ENCODE data around the gene FMO1. TPM values are rescaled to one million over a fixed set of nuclear protein-coding genes. Genes with fewer than 3 reads are reported as not detected.

FMO1 gene
- total and polyA plus RNA-seq, 8 donors: 1.9 to 7.5 (median 2.9) TPM

GRCh38 chr1:171277534-171277933 is 29.2 kb downstream of the FMO1 start:
- Histone ChIP-seq H3K27ac (no peak overlapping the region), H3K9me3 (no peaks in the 10 kb centered on the region), H3K27me3 (no peaks in the 10 kb centered on the region), H3K36me3 (no peaks in the 10 kb centered on the region), H3K4me3 (no peak overlapping the region), H3K4me1 (no peaks in the 10 kb centered on the region)
- DNase-seq (no peak), ATAC-seq (no peak)
- intact Hi-C loops (cut with DNase I): no loop called here
- TF ChIP-seq, protein P1, sequence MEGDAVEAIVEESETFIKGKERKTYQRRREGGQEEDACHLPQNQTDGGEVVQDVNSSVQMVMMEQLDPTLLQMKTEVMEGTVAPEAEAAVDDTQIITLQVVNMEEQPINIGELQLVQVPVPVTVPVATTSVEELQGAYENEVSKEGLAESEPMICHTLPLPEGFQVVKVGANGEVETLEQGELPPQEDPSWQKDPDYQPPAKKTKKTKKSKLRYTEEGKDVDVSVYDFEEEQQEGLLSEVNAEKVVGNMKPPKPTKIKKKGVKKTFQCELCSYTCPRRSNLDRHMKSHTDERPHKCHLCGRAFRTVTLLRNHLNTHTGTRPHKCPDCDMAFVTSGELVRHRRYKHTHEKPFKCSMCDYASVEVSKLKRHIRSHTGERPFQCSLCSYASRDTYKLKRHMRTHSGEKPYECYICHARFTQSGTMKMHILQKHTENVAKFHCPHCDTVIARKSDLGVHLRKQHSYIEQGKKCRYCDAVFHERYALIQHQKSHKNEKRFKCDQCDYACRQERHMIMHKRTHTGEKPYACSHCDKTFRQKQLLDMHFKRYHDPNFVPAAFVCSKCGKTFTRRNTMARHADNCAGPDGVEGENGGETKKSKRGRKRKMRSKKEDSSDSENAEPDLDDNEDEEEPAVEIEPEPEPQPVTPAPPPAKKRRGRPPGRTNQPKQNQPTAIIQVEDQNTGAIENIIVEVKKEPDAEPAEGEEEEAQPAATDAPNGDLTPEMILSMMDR (IDR thresholded peaks at IDR 0.05): no peak

DNA sequence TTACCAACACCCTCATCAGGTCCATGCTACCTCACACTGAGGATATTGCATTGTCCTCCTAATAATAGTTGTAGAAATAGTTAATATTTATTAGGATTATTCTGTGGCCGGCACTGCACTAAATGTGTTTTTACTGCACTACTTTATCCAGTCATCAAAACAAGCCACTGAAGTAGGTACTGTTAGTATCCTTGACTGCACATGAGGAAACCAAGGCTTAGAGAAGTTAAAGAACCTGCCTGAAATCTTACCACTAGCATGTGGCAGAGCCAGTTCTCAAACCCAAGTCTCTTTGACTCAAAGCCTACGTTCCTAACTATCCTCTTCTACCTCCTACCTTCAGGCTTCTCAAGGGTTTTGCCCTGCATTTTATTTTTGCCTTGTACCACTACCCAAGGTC is 30.9 kb downstream of the FMO1 start:
- H3K27me3 ChIP-seq: no peaks in the 10 kb centered on the region
- no peak for ATAC-seq
- no peak for DNase-seq
- intact Hi-C loops (cut with DNase I): no loop called here
- no peak overlapping the region for H3K4me3 ChIP-seq
- H3K4me1 ChIP-seq: no peaks in the 10 kb centered on the region
- H3K9me3 ChIP-seq: no peaks in the 10 kb centered on the region
- H3K36me3 ChIP-seq: no peaks in the 10 kb centered on the region
- TF ChIP-seq, protein P1 (IDR thresholded peaks at IDR 0.05): no peak
- H3K27ac ChIP-seq: no peak overlapping the region

GRCh38 chr1:171279678-171280077 is 31.4 kb downstream of the FMO1 start:
- H3K4me1 ChIP-seq: no peaks in the 10 kb centered on the region
- TF ChIP-seq, protein P1 (IDR thresholded peaks at IDR 0.05): no peak
- intact Hi-C loops (cut with DNase I): no loop called here
- DNase-seq (no peak), ATAC-seq (no peak)
- no peak overlapping the region for H3K27ac ChIP-seq
- no peak overlapping the region for H3K4me3 ChIP-seq
- no peaks in the 10 kb centered on the region for H3K27me3 ChIP-seq
- no peaks in the 10 kb centered on the region for H3K9me3 ChIP-seq
- no peaks in the 10 kb centered on the region for H3K36me3 ChIP-seq

DNA sequence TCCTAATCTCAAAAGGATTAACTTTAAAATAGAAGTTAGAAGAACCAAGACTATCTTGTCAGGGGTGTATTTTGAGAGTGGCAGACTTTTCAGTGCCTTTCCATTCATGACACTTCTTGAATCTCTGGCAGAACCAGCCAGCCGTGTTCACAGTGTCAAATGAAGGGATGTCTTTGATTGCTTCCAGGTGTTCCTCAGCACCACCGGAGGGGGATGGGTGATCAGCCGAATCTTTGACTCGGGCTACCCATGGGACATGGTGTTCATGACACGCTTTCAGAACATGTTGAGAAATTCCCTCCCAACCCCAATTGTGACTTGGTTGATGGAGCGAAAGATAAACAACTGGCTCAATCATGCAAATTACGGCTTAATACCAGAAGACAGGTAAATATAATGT is 32.3 kb downstream of the FMO1 start:
- H3K27me3 ChIP-seq: no peaks in the 10 kb centered on the region
- no peak for DNase-seq
- H3K27ac ChIP-seq: no peak overlapping the region
- intact Hi-C loops (cut with DNase I): no loop called here
- TF ChIP-seq, protein P1 (IDR thresholded peaks at IDR 0.05): no peak
- H3K9me3 ChIP-seq: no peaks in the 10 kb centered on the region
- H3K4me3 ChIP-seq: no peak overlapping the region
- H3K4me1 ChIP-seq: no peaks in the 10 kb centered on the region
- ATAC-seq: no peak
- no peaks in the 10 kb centered on the region for H3K36me3 ChIP-seq

- ATAC-seq (no peak), DNase-seq (no peak)
- Histone ChIP-seq H3K4me1 (no peaks in the 10 kb centered on the region), H3K36me3 (no peaks in the 10 kb centered on the region), H3K4me3 (no peak overlapping the region), H3K27me3 (no peaks in the 10 kb centered on the region), H3K9me3 (no peaks in the 10 kb centered on the region), H3K27ac (no peak overlapping the region)
- TF ChIP-seq, protein P1 (IDR thresholded peaks at IDR 0.05): no peak
- intact Hi-C loops (cut with DNase I): no loop called here
These were observed 37.9 kb downstream of the FMO1 start for GRCh38 chr1:171286032-171286705.

Measured in left lung (tissue), 10 donors.